GM12892 (cell line): ENCODE measurements around the gene MYO1E.

Experiments
- POLR2A ChIP-seq: IDR thresholded peaks from 2 replicates; pipeline ENCODE4 v1.6.1; 2011; ENCODE audit warnings: low read depth, low read length, control low read depth
- POLR2AphosphoS5 ChIP-seq: IDR thresholded peaks from 2 replicates; pipeline ENCODE4 v1.6.1; 2011; ENCODE audit warnings: low read depth, low read length, control low read depth
- TAF1 ChIP-seq: IDR thresholded peaks from 2 replicates; pipeline ENCODE4 v1.6.1; 2011; ENCODE audit warnings: low read depth, mild to moderate bottlenecking, control low read depth, low read length, borderline replicate concordance

DNA sequence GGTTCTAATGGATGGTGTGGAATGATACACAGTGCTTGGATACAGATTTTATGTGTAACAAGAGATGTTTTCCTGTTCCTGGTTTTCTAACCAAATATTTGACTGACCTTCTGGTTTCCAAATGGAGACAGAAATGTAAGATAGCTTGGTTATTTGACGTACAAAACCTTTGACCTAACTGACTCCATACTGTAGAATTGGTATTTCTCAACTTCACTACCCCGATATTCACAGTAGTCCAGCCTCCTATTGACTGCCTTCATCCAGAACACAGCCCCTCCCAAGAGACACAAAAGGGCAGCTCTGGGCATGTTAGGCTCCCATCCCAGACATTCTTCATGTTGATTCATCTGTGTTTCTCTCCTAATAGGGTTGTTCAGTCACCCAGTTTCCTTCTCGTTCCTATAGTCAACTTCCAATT is 33.4 kb downstream of the MYO1E start:
- TF ChIP-seq POLR2A (no peak), POLR2AphosphoS5 (no peak), TAF1 (no peak)
